ENCODE measurements around the gene RNU1-3.
"Not testable (repeated sequence)": the region's sequence is repeated elsewhere in the genome, so short reads cannot be mapped to it uniquely, and the experiment has no call there.

- TF ChIP-seq CTCF (IDR thresholded peaks at IDR 0.05); POLR2AphosphoS5 (IDR thresholded peaks at IDR 0.05; ENCODE audit: low read depth, low read length); TCF7L2 (IDR thresholded peaks at IDR 0.05; ENCODE audit: low read depth, low read length): not testable (repeated sequence)
Observed at GRCh38 chr1:16696507-16697150, 29.9 kb upstream of the RNU1-3 start.
